ENCODE measurements around the gene PRKCZ. TPM values are rescaled to one million over a fixed set of nuclear protein-coding genes. Genes with fewer than 3 reads are reported as not detected.
A peak's percentile ranks its signal among the peaks of the same experiment; 100 is the strongest.

PRKCZ gene
- total RNA-seq, 1 experiment from 2014 or later = not detected

DNA sequence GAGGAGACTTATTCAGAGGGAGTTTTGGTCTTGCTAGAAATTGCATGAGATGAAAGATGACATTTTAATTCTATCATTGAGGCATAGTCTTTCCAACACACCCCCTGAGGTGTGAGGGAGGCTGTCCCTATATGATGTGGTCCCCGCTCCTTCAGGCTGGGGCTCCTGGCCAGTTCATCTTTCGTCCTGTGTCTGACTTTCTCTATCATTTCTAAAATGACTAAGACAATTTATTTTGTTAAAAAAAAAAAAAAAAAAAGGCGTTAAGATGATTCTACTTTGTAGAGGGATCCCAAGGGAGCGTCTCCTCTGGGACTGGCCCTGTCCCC is 50.5 kb downstream of the PRKCZ start:
- DNase-seq (ENCODE audit: low read depth) = no peak

DNA sequence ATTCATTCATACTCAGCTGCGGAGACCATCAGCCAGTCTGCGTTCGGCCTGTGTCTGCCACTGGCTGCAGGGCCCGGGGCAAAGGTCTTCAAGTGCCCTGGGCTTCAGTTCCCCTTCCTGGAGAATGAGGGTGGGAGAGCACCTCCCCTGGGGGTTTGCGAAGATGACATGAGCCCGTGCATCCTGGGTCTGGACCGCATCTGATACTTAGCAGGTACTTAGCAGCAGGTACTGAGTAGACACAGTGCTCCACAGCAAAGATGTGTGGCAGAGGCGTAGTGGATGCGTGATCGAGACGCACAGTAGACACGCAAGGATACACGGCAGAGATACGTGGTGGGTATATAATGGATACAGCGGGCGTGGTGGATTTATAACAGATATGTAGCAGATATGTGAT is 51.3 kb downstream of the PRKCZ start:
- DNase-seq (ENCODE audit: low read depth) = no peak

DNA sequence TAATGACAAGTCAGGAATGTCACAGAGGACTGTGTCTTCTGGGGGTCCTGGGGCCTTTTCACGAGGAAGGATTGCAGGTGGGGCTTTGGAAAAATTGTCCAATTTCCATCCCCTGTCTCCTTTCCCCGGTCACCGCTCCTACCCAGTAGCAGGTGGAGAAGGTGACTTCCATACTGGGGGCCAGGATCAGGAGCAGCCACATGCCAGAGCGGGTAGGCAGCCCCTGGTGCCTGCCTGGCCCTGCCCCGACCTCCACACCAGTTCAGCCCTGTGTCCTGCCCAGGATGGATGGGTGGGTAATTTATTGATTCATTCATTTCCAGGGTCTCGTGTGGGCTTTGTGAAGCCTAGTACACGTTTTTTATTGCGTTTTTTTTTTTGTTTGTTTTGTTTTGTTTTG is 51.7 kb downstream of the PRKCZ start:
- DNase-seq (ENCODE audit: low read depth) = no peak

DNA sequence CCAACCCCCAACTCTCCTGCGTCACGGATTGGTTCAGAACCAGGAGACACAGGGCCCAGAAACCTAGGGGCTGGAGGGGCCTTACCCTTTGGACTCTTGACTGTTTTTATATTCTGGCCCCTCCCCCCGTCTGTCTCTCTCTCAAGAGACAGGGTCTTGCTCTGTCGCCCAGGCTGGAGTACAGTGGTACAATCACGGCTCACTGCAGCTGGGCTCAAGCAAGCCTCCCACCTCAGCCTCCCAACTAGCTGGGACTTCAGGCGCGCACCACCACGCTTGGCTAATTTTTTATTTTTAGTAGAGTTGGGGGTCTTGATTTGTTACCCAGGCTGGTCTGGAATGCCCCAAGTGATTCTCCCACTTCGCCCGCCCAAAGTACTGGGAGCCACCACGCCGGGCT is 52.5 kb downstream of the PRKCZ start:
- no peak for DNase-seq (ENCODE audit: low read depth)

DNA sequence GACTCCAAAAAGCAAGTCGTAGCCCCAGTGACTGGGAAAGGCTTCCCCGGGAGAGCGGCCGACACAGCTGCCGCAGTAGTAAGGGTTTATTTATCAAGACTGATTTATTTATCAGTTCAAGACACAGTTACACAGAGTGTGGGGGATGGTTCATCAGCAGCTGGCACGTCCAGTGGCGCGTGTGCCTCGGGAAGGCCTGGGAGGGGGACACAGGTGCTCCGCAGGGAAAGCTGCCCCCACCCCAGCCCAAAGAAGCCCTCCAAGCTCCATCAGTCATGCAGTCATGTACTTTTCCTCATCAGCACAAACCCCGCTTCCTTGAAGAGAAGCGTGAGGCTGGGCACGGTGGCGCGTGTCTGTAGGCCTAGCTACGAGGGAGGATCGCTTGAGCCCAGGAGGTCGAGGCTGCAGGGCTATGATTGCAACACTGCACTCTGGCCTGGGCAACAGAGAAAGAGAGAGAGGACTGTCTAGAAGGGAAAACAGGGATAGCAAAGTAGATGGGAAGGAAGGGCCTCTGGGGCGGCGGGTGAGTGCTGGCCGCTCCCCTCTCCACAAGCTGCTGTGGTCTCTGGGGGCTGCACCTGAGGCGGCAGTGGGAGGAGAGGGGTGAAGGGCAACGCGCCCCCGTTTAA is 53.2 kb downstream of the PRKCZ start:
- DNase-seq (ENCODE audit: low read depth) = no peak

DNA sequence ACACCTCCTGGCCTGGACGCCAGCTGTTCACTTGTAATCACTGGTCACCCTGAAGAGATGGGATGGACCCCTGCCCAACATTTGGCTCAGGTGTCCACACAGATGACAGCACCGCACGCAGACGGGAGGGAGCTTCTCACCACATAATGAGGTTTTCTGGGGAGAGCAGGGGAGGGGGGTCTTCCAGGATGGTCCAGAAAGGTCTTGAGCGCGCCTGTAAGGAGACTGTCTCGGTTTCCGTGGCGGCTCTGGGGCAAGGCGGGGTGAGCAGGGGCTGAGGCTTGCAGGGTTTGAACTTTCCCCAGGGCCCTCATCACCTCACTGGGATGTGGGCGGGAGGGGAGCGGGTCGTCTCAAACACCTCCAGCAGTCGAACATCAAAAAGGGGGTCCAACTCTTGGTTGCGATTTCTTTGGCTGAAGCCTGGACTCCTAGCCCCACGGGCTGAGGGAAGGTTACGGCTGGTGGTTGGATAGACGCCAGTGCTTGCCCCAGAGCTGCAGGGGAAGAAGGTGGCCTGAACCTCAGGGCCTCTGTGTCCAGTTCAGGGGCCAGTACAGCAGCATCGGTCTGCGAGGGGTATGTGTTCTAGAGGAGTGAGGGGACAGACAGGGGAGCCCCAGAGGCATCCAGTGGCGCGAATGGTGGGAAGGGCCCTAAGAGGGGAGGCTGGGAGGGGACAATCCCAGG is 53.8 kb downstream of the PRKCZ start:
- no peak for DNase-seq (ENCODE audit: low read depth)

DNA sequence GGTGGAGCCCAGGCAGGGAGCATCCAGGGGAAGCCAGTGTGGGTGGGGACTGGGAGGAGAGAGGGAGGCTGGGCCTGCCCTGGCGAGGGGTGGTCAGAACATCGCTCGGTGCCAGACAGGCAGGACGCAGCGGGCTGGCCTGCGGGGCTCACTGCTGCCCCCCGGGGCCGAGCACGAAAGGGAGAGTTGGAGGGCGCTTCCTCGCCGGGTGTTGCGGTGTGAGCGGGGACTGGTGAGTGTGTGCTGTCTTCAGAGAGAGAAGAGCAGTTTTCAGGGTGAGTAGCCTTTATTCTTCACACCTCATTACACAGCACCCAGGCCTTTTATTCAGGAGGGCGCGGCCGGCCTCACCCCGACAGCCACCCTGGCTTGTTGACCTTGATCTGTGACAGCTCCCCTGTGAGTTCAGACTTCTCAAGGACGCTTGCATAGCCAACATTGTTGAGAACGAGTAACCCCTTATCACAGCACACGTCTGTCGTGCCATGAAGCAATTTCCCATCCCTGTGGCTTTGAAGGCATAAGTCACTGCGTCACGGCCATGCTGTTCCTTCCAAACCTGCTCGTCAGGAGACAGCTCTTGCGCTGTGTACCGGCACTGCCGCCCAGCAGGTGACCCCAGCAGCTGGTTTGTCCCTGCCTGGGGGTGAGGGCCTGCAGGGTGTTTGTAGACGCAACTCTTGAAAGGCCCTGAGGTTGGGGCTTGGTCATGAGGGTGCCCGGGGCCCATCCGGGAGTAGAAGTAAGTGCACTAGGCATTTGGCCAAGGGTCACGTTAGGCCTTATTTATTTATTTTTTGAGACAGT is 54.6 kb downstream of the PRKCZ start:
- DNase-seq (ENCODE audit: low read depth) = no peak

DNA sequence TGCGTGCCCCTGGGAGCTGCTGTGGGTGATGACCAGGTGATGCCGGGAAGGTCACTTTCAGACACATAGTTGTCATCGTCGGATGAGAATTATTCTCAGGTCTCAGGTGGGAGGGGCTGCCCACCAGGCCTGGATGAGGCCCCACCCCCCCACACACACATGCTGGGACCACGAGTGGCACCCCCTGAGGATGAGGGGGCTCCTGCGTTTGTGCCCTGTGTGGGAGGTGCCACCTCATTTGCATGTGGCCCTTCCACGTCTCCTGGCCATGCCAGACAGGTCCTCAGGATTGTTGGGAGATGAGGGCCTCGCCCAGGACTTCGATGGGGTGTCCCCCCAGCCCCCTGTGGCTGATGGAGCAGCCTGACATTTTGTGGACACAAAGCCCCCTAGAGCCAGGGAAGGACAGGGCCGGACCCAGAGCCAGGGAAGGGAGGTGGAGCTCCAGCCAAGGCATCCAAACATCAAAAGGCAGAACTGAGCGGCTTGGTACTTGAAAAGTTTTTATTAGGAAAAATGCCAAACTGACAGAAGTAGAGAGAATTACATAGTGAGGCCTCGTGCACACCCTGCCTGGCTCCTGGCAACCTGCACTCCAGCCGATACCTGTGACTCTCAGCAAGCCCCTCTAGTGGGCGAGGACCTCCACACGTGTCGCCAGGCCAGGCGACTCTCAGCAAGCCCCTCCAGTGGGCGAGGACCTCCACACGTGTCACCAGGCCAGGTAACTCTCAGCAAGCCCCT is 55.7 kb downstream of the PRKCZ start:
- DNase-seq (ENCODE audit: low read depth) = no peak

DNA sequence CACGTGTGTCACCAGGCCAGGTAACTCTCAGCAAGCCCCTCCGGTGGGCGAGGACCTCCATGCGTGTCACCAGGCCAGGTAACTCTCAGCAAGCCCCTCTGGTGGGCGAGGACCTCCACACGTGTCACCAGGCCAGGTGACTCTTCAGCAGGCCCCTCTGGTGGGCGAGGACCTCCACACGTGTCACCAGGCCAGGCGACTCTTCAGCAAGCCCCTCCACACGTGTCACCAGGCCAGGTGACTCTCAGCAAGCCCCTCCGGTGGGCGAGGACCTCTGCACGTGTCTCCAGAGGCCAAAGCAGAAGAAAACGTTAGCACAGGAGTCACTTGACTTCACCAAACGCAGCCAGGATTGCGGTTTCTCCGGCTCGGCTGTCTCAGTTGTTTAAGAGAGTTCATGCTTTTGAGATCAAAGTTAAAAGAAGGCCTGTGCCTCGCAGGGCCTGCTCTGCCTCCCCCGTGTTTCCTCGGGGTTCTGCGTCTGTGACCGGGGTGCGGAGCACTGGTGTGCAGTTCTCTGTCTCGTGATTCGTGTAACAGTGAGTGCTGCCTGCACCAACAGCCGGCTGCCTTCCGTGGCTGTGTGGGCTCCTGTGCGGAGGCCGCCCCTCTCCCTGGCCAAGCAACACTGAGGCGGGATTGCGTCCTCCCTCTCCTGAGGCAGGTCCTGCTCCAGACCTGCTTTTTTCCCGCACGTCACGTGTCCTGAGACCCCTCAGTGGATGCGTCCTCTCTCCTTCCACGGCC is 56.6 kb downstream of the PRKCZ start:
- DNase-seq (ENCODE audit: low read depth) = no peak

DNA sequence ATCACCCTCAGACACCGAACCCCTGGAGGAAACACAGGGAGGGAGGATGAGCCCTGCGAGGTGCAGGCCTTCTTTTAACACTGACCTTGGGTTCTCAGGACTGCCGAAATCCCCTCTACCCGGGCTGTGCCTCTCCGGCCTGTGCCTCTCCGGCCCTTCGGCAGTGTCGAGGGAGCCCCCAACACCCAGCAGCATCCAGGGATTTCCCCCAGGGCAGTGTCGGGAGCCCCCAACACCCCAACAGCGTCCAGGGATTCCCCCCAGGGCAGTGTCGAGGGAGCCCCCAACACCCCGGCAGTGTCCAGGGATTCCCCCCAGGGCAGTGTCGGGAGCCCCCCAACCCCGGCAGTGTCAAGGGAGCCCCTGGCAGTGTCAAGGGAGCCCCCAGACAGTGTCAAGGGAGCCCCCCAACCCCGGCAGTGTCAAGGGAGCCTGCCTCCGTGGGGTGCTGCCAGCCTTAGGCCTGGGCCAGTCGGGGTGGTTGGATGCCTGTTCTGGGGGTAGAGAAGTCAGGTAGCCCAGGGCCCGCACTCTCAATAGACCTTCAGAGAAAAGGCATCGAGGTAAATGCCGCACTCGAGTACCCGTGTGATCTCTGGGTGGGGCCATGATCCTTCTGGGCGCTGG is 57.5 kb downstream of the PRKCZ start:
- DNase-seq (ENCODE audit: low read depth) = no peak

DNA sequence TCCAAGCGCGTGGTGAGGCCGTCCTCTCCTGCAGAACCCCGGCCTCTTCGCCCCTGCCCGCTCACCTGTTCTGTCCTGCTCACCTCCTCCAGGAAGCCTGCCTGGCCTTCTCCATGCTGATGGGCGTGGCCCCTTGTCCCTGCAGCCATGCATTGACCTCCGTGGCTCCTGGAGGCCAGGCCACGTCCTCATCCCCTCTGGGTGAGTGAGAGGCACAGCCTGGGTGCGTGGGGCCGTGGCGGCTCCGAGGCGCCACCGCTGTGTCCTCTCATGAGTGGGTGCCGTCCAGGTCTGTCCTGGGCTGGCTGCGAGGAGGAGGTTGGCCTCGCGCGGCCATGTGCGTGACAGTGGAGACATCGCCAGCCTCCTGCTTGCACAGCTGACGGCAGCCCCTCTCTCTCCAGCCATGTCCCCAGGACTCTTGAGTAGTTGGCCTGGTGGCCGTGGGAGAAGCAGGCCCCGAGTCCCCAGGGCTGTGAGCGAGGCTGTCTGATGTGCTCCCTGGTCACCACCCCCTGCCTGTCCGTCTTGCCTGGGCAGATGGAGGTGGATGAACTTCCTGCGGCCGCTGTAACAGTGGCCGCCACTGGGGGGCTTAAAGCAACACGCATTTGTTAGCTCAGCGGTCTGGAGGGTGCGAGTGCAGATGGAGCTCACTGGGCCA is 58.1 kb downstream of the PRKCZ start:
- peak; percentile 28 for DNase-seq (ENCODE audit: low read depth)

DNA sequence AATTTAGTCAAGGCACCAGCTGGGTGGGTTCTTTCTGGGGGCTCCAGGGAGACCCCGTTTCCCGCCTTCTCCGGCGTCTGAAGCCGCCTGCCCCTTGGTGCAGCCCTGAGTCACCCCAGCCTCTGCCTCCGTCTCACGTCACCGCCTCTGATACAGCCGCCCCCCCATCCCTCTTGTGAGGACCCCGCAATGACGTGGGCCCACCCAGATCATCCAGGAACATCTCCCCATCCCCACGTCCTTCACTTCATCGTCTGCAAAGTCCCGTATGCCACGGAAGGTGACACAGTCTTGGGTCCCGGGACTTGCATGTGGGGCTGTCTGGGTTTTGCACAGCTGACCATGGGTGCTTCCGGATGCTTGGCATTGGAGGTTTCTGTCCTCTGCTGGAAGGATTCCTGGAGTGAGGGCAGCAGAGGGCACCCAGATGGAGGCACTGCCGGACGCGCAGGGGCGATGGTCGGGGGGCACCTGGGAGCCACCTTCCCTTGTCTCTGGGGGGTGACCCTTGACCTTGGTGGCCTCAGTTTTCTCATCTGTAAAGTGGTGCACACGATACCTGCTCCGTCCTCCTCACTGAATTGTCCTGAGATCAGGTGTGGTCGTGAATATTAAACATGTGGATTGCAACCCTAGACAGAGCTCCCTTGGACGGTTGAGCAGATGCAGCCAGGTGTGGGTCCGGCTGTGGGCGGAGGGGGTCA is 58.8 kb downstream of the PRKCZ start:
- DNase-seq (ENCODE audit: low read depth) = no peak

DNA sequence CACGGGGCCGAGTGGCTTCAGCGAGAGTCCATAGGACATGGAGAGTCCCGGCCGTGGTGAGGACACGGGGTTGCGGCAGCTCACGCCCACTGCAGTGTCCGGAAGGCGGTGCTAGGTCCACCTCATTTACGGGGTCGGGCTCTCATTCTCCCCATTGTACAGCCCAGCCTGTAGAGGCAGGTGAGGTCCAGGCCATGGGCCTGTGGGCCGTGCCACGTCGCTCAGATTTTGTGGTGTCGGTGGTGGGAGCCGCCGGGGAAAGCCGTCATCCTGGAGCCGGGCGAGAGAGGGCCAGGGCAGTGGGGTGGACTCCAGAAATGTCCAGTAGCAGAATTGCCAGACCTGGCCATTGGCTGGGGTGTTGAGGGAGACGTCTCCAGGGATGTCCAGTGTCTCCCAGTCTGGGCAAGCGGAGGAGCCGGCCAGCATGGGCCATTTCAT is 59.4 kb downstream of the PRKCZ start:
- DNase-seq (ENCODE audit: low read depth) = no peak

DNA sequence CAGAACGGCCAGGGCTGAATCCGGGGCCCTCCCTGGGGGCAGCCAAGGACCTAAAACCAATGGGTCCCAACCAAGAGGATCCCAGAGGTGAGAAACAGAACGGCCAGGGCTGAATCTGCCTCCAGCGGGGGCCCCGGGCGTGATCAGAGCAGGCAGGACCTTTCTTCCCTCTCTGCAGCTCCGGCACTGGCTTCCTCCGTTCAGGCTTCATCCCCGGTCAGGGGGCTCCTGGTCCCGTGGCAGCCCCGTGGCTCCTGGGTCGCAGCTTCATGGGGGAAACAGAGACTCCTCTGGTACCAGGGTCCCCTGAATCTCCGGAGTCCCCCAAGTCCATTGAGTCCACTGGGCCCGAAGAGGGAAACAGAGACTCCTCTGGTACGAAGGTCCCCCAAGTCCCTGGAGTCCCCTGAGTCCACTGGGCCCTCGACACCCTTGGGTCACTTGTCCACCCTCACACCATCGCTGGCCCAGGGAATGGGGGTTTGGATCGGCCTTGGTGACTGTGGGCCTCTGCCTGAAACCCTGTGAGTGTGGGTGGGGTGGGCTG is 60.1 kb downstream of the PRKCZ start:
- DNase-seq (ENCODE audit: low read depth) = no peak

DNA sequence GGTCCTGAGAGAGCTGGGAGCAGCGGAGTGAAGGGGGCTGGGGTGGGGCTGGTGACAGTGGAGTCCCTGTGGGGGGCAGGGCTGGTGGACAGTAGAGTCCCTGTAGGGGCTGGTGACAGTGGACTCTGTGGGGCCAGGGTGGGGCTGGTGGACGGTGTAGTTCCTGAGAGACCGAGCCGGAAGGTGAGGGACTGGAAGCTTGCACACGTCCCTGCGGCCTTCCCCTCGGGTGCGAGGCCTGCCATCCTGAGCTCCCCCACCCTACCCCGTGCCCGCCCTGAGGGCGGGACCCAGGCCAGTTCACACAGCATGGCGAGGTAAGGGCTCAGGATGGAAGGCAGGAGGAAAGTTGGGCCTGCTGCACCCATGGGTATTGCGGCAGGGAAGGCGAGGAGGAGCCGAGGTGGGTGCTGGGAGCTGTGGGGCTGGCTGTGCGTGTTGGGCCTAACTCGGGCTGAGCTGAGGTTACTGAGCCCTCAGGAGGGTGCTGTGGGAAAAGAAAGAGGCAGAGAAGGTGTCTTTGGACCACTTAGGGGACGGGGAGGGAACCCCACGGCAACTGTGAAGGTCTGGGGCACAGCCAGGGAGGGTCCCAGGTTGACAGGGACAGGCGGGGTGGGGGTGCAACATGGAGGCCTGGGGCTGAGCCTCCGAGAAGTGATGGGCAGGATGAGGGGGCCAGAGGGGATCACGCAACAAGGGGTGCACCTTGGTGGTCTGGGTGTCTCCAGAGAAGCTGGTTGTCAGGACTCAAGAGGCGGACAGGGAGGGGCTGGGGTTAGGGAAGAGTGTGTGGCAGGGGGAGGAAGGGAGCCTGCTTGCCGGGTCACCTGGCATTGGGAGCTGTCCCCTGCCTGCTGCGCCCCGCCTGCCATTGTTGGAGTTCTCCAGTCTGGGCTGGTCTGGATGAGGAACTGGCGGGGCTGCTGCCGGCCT is 60.8 kb downstream of the PRKCZ start:
- DNase-seq (ENCODE audit: low read depth) = no peak

DNA sequence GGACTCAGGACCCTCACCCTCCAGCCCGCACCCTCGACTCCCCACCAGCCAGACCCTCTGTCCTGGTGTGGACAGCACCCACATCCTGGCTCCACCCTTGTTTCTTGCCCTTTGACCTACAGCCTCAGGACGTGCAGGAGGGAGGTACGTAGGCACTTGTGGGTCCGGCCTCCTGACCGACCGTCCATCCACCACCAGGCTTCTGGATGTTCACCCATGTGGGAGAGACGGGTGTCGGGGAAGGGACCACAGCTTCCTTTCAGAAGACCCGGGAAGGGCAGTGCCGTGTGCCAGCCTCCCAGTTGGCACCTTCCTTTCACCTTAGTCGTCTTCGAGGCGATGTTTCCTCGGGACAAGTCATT is 61.4 kb downstream of the PRKCZ start:
- DNase-seq (ENCODE audit: low read depth) = no peak

DNA sequence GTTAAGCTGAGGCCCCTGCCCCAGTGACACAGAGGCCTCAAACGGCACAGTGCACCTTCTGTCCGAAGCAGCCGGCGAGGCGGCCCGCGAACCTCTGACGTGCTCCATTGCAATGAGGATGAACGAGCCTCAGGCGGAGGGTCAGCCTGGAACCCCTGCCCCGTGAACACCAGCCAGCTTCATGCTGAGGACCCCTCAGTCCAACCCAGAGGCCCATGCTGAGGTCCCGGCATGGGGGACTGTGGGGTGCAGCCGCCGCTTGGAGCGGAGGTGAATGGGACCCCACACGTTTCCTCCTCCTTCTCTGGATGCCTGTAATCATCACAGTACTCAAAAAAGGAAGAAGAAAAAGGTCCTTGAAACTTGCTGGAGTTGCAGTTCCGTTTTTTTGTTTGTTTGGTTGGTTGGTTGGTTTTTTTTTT is 62.1 kb downstream of the PRKCZ start:
- DNase-seq (ENCODE audit: low read depth) = no peak

DNA sequence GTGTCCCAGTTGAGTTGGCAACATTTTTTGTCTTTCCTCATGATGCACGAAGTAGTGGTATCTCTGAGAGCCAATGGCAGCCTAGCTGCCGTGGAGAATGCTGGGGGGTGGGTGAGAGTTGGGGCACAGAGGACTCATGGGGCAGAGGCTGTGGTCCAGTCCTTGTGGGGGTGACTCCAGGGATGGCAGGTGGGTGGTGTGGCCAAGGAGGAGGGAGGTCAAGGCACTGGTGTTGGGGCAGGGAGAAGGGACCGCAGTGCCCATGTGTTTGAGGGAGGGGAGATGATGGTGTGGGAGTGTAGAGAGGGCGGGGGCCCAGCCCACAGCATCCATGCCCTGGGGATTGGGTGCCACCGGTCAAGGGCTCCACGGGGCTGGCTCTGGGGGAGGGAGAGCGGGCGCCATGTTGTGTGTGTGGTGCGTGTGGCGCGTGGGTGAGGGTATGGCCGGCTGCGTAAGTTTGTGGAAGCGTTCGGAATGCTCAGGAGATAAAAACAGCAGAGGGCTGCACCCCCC is 63.5 kb downstream of the PRKCZ start:
- DNase-seq (ENCODE audit: low read depth) = no peak
